ENCODE measurements around the gene PHACTR2.
"Not testable (repeated sequence)": the region's sequence is repeated elsewhere in the genome, so short reads cannot be mapped to it uniquely, and the experiment has no call there.

The PHACTR2 gene

GRCh38 chr6:143699430-143699825 lies 21.7 kb downstream of the PHACTR2 start:
- DNase-seq, result no peak

DNA sequence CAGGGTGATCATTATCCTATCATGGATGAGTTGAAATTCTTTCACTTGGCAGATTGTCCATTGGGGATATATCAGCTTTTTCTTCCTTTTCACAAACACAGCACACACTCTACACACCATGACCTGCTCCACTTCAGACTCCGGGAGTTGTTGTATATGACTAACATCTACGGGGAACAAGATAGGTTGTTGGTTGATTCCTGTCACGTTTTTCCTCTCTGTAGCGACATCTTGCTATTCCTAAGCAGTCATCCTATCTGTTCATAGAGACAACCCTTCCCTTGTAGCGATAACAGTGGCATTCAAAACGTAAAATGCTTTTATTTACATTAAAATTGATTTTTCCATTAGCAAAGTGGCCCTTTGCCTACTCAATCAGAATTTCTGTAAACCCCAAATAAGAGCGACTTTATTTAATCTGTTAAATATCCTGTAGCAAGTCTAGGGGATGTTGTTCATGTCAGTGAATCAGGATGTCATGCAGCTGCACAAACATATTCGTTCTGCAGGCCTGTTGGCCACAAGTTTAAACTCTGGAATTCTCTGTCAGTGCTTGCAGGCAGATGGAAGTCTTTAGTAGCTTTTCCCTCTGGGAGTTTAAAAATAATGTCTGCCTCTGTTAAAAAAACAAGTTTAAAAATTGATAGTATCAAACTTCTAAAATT lies 23.1 kb downstream of the PHACTR2 start:
- no peak for DNase-seq

DNA sequence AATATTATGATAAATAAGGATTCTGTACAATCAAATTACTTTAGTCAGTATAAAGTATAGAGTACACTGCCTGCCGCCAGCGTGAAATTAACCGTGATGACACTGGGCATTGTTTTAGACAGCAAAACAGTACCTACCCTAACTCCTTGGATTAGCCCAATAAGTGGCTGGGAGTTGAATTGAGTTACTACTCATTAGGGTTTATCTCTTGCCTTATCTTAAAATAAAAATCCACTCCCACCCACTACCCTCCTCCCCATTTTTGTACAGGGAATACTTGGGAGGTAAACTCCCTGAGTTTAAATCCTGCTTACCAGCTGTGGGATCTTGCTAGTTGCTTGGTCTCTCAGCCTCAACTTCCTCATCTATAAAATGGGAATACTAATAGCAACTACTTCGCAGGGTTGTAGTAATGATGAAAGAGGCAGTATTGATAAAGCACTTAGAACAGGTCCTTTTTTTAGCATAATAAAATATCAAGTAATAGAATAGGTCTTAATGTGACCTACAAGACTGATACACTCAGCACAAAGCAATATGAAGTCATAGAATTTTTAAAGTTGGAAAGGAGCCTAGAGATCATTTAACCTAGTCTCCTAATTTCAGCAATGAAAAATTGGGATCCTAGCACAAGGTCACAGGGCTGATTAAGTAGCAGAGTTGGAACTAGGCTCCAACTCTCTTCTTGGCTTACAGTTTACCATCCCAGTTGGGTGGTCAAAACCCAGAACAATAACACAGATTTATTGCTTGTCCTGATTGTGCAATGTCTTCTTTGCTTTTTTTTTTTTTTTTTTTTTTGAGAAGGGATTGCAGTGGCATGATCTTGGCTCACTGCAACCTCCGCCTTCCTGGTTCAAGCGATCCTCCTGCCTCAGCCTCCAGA lies 23.8 kb downstream of the PHACTR2 start:
- no peak for DNase-seq

- DNase-seq, result no peak
These were observed 27.8 kb downstream of the PHACTR2 start for GRCh38 chr6:143705569-143705968.

- no peak for DNase-seq
These were observed 29.9 kb downstream of the PHACTR2 start for GRCh38 chr6:143707697-143708096.

- no peak for DNase-seq
These were observed 31.1 kb downstream of the PHACTR2 start for GRCh38 chr6:143708889-143709288.

DNA sequence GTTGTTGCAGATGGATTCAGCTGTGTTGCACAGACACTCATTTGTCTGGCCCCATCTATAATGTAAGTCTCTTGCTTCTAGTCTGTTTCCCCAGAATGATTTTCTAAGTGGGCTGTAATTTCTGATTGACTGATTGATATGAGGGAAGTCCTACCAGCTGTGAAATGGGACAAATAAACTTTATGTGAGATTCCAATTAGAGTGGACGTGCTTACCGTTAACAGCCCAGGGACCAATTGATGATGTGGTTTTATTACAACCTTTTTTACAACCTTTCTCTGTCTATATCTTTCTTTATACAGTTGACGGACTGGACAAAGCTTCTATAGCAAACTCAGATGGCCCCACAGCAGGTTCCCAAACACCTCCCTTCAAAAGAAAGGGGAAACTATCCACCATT lies 33.9 kb downstream of the PHACTR2 start:
- no peak for DNase-seq

DNA sequence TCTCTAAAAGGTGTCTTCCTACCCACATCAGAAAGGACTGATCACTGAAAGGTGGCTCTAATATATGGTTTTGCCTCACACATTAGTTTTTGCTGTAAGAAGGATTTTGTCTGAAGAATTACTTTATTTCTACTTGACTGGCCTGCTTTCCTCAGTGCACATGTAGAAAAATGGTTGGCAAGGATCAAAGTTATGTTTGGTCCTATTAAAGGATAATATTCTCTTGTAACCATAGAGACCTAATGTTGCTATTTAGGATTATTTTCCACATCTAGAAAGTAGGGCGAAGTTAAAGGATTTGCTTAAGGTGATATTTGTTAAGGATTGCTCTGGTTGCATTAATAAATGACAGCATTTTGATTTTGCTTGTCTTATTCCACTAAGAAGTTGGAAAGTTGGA lies 40.7 kb downstream of the PHACTR2 start:
- DNase-seq, result no peak

DNA sequence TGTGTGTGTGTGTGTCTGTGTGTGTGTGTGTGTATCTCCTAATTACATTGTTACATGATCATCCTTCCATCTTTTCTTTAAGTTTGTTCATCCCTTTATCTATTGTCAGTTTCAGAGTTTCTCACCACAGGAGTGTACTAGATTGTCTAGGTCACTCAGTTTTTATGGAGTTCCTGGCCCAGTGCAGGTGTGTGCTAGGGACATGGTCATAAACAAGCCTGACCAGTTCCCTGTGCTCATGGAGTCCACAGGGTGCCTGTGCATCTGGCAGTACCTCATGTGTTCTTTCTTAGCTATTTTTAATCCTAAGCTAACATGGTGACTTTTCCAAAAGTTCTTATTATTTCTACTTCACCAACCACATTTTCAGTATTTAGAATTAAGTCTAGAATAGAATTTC lies 43.9 kb downstream of the PHACTR2 start:
- DNase-seq, result no peak

- DNase-seq, result no peak
These were observed 47.1 kb downstream of the PHACTR2 start for GRCh38 chr6:143724876-143725275.

GRCh38 chr6:143726015-143726647 lies 48.4 kb downstream of the PHACTR2 start:
- DNase-seq, result no peak

DNA sequence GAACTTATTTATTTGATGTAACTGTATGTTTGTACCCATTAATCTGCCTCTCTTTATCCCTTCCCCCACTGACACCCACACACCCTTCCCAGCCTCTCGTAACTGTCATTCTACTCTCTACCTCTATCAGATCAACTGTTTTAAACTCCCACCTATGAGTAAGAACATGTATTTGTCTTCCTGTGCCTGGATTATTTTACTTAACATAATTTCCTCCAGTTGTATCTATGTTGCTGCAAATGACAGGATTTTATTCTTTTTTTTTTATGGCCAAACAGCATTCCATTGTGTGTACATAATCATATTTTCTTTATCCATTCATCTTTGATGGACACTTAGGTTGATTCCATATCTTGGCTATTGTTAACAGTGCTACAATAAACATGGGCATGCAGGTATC lies 49.3 kb downstream of the PHACTR2 start:
- DNase-seq, result no peak

- DNase-seq, result no peak
These were observed 54.0 kb downstream of the PHACTR2 start for GRCh38 chr6:143731789-143732188.

DNA sequence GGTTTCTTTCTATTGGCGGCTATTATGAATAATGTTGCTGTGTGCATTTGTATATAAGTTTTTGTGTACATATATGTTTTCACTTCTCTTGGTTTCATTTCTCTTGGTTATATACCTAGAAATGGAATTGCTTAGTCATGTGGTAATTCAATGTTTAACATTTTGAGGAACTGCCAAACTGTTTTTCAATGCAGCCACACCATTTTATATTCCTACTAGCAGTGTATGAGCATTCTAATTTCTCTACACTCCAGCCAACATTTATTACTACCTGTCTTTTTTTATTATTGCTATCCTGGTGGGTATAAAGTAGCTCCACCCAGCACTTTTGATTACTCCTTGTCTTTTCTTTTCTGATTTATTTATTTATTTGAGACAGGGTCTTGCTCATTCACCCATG lies 54.8 kb downstream of the PHACTR2 start:
- DNase-seq, result no peak

- DNase-seq, result no peak
These were observed 55.7 kb downstream of the PHACTR2 start for GRCh38 chr6:143733510-143733909.

DNA sequence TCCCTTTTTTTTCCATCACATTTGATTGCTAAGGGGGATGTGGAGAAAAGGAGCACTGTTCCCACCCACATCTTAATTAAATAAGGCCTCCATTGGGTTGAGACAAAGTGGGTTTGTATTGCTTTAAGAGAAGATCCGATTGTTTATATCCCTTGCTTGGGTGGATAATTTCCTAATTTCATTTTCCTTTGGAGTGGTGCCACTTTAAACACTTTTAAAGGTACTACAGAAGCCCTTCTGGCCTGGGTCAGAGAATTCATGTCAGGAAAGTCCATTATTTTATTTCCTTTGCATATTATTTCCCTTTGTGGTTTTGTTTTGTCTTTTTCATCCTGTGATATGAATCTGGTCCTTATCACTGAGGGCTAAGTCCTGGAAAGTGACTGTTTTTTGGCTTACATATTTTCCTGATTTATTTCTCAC lies 56.9 kb downstream of the PHACTR2 start:
- no peak for DNase-seq

GRCh38 chr6:143738072-143738690 lies 60.4 kb downstream of the PHACTR2 start:
- not testable (repeated sequence) for DNase-seq

- DNase-seq, result no peak
These were observed 61.6 kb downstream of the PHACTR2 start for GRCh38 chr6:143739341-143739851.

DNA sequence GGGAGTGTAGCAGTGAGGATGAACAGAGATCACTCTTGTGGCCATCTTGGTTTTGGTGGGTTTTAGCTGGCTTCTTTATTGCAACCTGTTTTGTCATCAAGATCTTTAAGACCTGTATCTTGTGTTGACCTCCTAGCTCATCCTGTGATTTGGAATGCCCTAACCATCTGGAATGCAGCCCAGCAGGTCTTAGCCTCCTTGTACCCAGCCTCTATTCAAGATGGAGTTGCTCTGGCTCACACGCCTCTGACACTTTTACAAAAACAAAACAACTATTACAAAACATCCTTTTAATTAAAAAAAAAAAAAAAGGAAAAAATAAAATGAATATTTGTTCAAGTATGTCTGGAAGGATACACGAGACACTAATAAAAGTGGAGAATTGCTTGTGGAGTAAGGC lies 62.4 kb downstream of the PHACTR2 start:
- DNase-seq, result no peak

- DNase-seq, result no peak
These were observed 63.7 kb downstream of the PHACTR2 start for GRCh38 chr6:143741480-143741879.

DNA sequence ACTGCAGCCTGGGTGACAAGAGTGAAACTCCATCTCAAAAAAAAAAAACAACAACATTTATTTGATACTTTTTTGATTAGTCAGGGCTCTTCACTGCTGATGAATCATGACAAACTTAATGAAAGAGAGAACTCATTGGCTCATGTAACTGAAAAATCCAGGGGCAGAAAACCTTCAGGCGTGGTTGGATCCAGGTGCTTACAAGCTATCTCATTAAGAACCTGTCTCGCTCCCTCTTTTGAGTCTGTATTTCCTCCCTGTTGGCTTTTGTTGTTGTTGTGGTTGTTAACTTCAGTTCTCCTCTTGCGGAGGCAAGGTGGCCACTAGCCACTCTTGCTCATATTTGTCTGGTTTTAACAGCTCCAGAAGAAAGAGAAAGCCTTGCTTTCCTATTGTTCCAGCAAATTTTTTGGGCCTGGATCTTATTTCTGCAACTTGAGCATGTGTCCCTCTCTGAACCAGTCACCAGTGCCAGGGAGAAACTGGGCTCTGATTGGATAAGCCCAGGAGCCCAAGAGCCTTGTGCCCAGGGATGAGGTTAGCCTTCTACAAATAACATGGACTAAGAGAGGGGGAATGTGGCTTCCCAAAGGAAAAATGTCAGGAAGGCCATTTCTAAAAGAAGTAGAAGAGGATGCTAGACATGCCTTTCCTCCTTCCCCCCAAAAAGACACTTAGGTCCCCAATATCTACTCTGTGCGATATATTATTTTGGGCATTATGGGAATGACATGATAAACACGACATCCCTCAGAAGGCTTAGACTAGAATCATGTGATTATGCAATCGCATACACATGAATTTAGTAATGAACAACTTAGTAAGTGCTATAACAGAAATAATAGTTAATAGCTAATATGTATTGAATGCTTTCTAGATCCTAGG lies 64.5 kb downstream of the PHACTR2 start:
- no peak for DNase-seq

- no peak for DNase-seq
These were observed 65.1 kb downstream of the PHACTR2 start for GRCh38 chr6:143742955-143743255.
